SU-DHL-6 (cell line): ENCODE results near the gene RRP1B.

Source experiments
- EZH2phosphoT487 ChIP-seq: fragments of 200-600 bp; sonication (generic), shearing (Covaris generic); conservative IDR thresholded peaks from 2 replicates; pipeline ENCODE4 v1.6.1; 2018; ENCODE audit warnings: mild to moderate bottlenecking, antibody characterized with exemption, low read length, moderate library complexity, mixed read lengths
- TF ChIP-seq, protein P1 (sequence below): fragments of 200-600 bp; sonication (generic); IDR thresholded peaks from one replicate; pipeline ENCODE4 v1.5.1; 2017; ENCODE audit warnings: antibody characterized with exemption, mild to moderate bottlenecking, low read length, moderate library complexity; ENCODE audit not compliant: insufficient read depth, poor library complexity, severe bottlenecking

GRCh38 chr21:43744725-43745124 lies 85.4 kb downstream of the RRP1B start:
- TF ChIP-seq, protein P1, sequence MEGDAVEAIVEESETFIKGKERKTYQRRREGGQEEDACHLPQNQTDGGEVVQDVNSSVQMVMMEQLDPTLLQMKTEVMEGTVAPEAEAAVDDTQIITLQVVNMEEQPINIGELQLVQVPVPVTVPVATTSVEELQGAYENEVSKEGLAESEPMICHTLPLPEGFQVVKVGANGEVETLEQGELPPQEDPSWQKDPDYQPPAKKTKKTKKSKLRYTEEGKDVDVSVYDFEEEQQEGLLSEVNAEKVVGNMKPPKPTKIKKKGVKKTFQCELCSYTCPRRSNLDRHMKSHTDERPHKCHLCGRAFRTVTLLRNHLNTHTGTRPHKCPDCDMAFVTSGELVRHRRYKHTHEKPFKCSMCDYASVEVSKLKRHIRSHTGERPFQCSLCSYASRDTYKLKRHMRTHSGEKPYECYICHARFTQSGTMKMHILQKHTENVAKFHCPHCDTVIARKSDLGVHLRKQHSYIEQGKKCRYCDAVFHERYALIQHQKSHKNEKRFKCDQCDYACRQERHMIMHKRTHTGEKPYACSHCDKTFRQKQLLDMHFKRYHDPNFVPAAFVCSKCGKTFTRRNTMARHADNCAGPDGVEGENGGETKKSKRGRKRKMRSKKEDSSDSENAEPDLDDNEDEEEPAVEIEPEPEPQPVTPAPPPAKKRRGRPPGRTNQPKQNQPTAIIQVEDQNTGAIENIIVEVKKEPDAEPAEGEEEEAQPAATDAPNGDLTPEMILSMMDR = no peak
- no peak for TF ChIP-seq EZH2phosphoT487
